Parietal lobe (tissue), 2 donors: ENCODE data around the gene BRD8. TPM values are rescaled to one million over a fixed set of nuclear protein-coding genes. Genes with fewer than 3 reads are reported as not detected.

Experiments
- small RNA-seq: library from RNA; depleted of rRNA; stranded (forward); fragments of <200 nt; gene quantifications from one replicate; pipeline ENCODE3, GENCODE V24; 2014; ENCODE audit warnings: low replicate concordance
- total RNA-seq: library from RNA; depleted of rRNA; stranded (reverse); fragments of >200 nt; gene quantifications from one replicate; pipeline ENCODE4 v1.2.3, GENCODE V29; 2014

Gene BRD8
- 95.8 TPM for total RNA-seq

GRCh38 chr5:138178516-138179276 lies at the start of gene BRD8, which contains the start of gene KIF20A:
Gene BRD8 (minus strand): TSS chr5:138178630. CDS start chr5:138178614, 16 bp downstream.
Gene KIF20A (plus strand): TSS chr5:138179112. CDS start chr5:138179681, 569 bp downstream.

GRCh38 chr5:138213161-138214029 lies 35.0 kb upstream of the BRD8 start, which contains the start of gene CDC23:
Gene CDC23 (minus strand): TSS chr5:138213323. CDS start chr5:138213312, 11 bp downstream.

GRCh38 chr5:138138949-138139780 lies 39.3 kb downstream of the BRD8 start, which contains the start of gene NME5:
Gene NME5 (minus strand): TSS chr5:138139428. CDS start chr5:138138780, 648 bp downstream.

Small RNA genes within 50 kb of the gene (small RNA-seq; reads per million reads assigned to genes)
- gene RNU6-460P (not detected), gene RNU6-888P (not detected)

Other genes with a start within 250 kb of the BRD8 start
- gene FAM13B, start 145.6 kb downstream of the BRD8 start, total RNA-seq, result 114 TPM
- gene WNT8A, start 94.6 kb downstream of the BRD8 start, total RNA-seq, result not detected
- gene NME5, start 39.2 kb downstream of the BRD8 start, total RNA-seq, result 8.8 TPM
- gene KIF20A, start 482 bp upstream of the BRD8 start, total RNA-seq, result 6.3 TPM
- gene CDC23, start 34.7 kb upstream of the BRD8 start, total RNA-seq, result 36.3 TPM
- not detected for gene GFRA3, start 96.0 kb upstream of the BRD8 start, total RNA-seq
- 2.2 TPM for gene CDC25C, start 153.2 kb upstream of the BRD8 start, total RNA-seq
- 25.7 TPM for gene FAM53C, start 159.6 kb upstream of the BRD8 start, total RNA-seq
- 105 TPM for gene KDM3B, start 174.1 kb upstream of the BRD8 start, total RNA-seq